AG10803 (cell line): ENCODE results near the gene MAP7D3.

Experiments
- DNase-seq: peaks from one replicate; pipeline ENCODE4 v3.0.0; 2010; ENCODE audit warnings: low read depth
- H3K4me3 ChIP-seq: 2 replicates; pipeline ENCODE4 v1.5.1; 2011; ENCODE audit warnings: mild to moderate bottlenecking, low read length, control low read depth
- TF ChIP-seq, protein P1 (sequence below): conservative IDR thresholded peaks from 2 replicates; pipeline ENCODE4 v1.5.1; 2011; ENCODE audit warnings: mild to moderate bottlenecking, low read length, control low read depth, inconsistent platforms

Gene MAP7D3

GRCh38 chrX:136204571-136204970, 46.6 kb downstream of the MAP7D3 start:
- DNase-seq: peak; percentile 83
- H3K4me3 ChIP-seq: no peak overlapping the region
- TF ChIP-seq, protein P1, sequence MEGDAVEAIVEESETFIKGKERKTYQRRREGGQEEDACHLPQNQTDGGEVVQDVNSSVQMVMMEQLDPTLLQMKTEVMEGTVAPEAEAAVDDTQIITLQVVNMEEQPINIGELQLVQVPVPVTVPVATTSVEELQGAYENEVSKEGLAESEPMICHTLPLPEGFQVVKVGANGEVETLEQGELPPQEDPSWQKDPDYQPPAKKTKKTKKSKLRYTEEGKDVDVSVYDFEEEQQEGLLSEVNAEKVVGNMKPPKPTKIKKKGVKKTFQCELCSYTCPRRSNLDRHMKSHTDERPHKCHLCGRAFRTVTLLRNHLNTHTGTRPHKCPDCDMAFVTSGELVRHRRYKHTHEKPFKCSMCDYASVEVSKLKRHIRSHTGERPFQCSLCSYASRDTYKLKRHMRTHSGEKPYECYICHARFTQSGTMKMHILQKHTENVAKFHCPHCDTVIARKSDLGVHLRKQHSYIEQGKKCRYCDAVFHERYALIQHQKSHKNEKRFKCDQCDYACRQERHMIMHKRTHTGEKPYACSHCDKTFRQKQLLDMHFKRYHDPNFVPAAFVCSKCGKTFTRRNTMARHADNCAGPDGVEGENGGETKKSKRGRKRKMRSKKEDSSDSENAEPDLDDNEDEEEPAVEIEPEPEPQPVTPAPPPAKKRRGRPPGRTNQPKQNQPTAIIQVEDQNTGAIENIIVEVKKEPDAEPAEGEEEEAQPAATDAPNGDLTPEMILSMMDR: no peak

DNA sequence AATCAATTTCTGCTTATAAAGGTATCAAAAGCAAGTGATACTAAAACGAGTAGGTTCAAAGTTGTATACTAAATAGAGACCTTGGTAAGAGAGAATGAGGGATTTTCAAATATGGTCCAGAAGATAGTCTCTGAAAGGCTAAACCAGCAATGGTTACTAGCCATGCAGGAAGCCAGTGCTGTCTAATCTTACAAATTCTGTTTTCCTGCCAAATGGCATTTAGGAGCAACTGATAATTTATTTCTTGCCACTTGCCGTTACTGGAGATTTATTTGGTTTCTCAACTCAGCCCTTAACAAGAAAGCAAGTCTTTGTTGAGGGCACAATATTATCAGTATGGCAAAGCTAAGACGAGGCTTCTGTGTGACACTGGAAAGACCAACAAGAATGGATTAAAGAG, 47.2 kb downstream of the MAP7D3 start:
- no peak for DNase-seq
- no peak overlapping the region for H3K4me3 ChIP-seq
- TF ChIP-seq, protein P1: no peak

DNA sequence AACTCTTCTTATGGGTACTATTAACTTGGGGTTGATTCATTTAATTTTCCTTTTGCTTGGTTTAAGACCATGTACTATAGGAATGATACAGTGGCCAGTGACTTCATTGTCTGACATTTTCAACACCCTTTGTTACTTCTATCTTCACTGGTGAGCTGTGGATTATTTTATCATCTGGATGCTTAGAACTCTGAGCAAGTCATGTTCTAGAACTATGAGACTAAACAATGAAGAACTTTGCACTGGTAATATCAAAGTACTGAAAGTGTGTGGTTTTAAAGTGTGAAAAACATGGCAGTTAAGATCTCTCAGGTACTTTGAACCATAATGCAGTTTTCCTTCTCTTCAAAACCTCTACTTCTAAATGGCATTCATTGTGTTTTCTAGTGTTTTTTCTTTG, 47.8 kb downstream of the MAP7D3 start:
- no peak overlapping the region for H3K4me3 ChIP-seq
- TF ChIP-seq, protein P1: no peak
- DNase-seq: no peak

GRCh38 chrX:136202889-136203288, 48.3 kb downstream of the MAP7D3 start:
- TF ChIP-seq, protein P1: no peak
- DNase-seq: peak; percentile 90
- no peak overlapping the region for H3K4me3 ChIP-seq

DNA sequence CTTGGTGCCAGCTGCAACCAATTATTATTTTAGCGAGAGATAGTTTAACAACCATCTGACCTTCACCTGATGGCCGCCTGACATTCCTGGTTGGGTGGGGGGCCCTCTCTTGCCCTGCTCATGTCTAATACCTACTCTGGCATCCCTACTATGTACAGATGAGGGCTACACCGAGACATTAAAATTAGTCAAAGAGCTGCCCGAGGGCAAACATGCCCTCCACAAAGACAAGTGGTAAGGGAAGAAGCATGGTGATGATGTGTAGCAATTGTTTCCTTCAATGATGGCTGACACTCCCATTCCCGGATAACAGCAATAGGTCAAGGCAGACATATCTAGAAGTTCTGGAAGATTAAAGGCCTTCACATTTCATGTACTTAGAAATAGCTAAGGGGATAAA, 49.6 kb downstream of the MAP7D3 start:
- no peak overlapping the region for H3K4me3 ChIP-seq
- TF ChIP-seq, protein P1: no peak
- DNase-seq: no peak

DNA sequence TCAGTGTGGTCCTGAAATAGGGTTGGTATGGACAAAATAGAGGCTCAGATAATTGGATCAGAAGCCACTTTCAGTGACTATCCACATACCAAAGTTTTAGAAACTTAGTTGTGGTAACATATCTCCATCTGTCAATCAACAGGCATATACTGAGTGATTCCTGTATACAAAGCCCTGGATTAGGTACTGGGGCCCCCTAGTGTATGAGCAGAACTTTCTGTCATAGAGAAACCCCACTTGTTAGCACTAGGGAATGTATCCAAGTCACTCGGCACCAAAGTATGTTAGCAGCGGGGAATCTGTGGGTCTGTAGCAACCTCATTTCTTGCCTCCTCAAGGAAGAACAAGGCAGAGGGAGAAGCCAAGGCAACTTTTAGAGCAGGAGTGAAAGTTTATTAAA, 50.7 kb downstream of the MAP7D3 start:
- peak; percentile 61 for DNase-seq
- no peak overlapping the region for H3K4me3 ChIP-seq
- TF ChIP-seq, protein P1: peak; percentile 39

GRCh38 chrX:136199365-136199764, 51.8 kb downstream of the MAP7D3 start:
- no peak overlapping the region for H3K4me3 ChIP-seq
- TF ChIP-seq, protein P1: no peak
- no peak for DNase-seq
